ENCODE data around the gene PAX3. TPM values are rescaled to one million over a fixed set of nuclear protein-coding genes. Genes with fewer than 3 reads are reported as not detected.

Gene PAX3
- polyA plus RNA-seq: not detected

GRCh38 chr2:222298311-222299150 lies at the start of gene PAX3:
Gene PAX3, minus strand, starts transcription at chr2:222298998. Its CDS starts 383 bp downstream, at chr2:222298615.
- Mint-ChIP-seq H3K27ac (peak within 1 kb of the TSS; percentile 73 to 91 (median 89)), H3K4me3 (peak within 1 kb of the TSS; percentile 38 to 77 (median 51)), H3K9me3 (peaks cover 4 to 26% (median 10%) of the 10 kb centered on the region in 3 donors), H3K36me3 (peaks cover 1% of the 10 kb centered on the region), H3K4me1 (peaks cover 12 to 20% (median 17%) of the 10 kb centered on the region in 3 donors), H3K27me3 (peaks cover 93% of the 10 kb centered on the region)

- Mint-ChIP-seq H3K27me3 (peaks cover 2% of the 10 kb centered on the region), H3K4me1 (no peaks in the 10 kb centered on the region)
Observed at GRCh38 chr2:222341331-222341730, 42.5 kb upstream of the PAX3 start.

GRCh38 chr2:222338374-222338773 lies 39.6 kb upstream of the PAX3 start:
- Mint-ChIP-seq H3K36me3 (peaks cover 1% of the 10 kb centered on the region), H3K4me3 (no peak overlapping the region), H3K4me1 (no peaks in the 10 kb centered on the region), H3K27me3 (peaks cover 2% of the 10 kb centered on the region), H3K9me3 (peaks cover 6 to 14% (median 8%) of the 10 kb centered on the region in 3 donors), H3K27ac (no peak overlapping the region)

More at GRCh38 chr2:222341331-222341730, 42.5 kb upstream of the PAX3 start:
- H3K4me3 Mint-ChIP-seq: no peak overlapping the region
- peaks cover 0 to 4% (median 1%) of the 10 kb centered on the region in 3 donors for H3K9me3 Mint-ChIP-seq
- no peak overlapping the region for H3K27ac Mint-ChIP-seq
- no peaks in the 10 kb centered on the region for H3K36me3 Mint-ChIP-seq

- Mint-ChIP-seq H3K4me3 (no peak overlapping the region), H3K4me1 (no peaks in the 10 kb centered on the region), H3K27me3 (peaks cover 5% of the 10 kb centered on the region), H3K9me3 (peaks cover 5 to 14% (median 5%) of the 10 kb centered on the region in 3 donors), H3K27ac (no peak overlapping the region), H3K36me3 (peaks cover 1% of the 10 kb centered on the region)
Observed at GRCh38 chr2:222336931-222337330, 38.1 kb upstream of the PAX3 start.

GRCh38 chr2:222336442-222336841 lies 37.6 kb upstream of the PAX3 start:
- Mint-ChIP-seq H3K36me3 (peaks cover 1% of the 10 kb centered on the region), H3K27me3 (peaks cover 5% of the 10 kb centered on the region), H3K4me3 (no peak overlapping the region), H3K4me1 (no peaks in the 10 kb centered on the region), H3K27ac (no peak overlapping the region), H3K9me3 (peaks cover 5 to 14% (median 5%) of the 10 kb centered on the region in 3 donors)

- peaks cover 3% of the 10 kb centered on the region for H3K27me3 Mint-ChIP-seq
- peaks cover 5 to 14% (median 5%) of the 10 kb centered on the region in 3 donors for H3K9me3 Mint-ChIP-seq
- no peak overlapping the region for H3K27ac Mint-ChIP-seq
- no peaks in the 10 kb centered on the region for H3K4me1 Mint-ChIP-seq
- no peak overlapping the region for H3K4me3 Mint-ChIP-seq
- peaks cover 1% of the 10 kb centered on the region for H3K36me3 Mint-ChIP-seq
Observed at GRCh38 chr2:222334914-222335313, 36.1 kb upstream of the PAX3 start.

GRCh38 chr2:222333397-222333796 lies 34.6 kb upstream of the PAX3 start:
- no peaks in the 10 kb centered on the region for H3K4me1 Mint-ChIP-seq
- H3K27ac Mint-ChIP-seq: no peak overlapping the region
- peaks cover 5 to 14% (median 5%) of the 10 kb centered on the region in 3 donors for H3K9me3 Mint-ChIP-seq
- H3K36me3 Mint-ChIP-seq: peaks cover 1% of the 10 kb centered on the region
- peaks cover 3% of the 10 kb centered on the region for H3K27me3 Mint-ChIP-seq
- H3K4me3 Mint-ChIP-seq: no peak overlapping the region

- H3K9me3 Mint-ChIP-seq: peaks cover 5 to 14% (median 5%) of the 10 kb centered on the region in 3 donors
- H3K27ac Mint-ChIP-seq: no peak overlapping the region
- no peak overlapping the region for H3K4me3 Mint-ChIP-seq
- peaks cover 1% of the 10 kb centered on the region for H3K36me3 Mint-ChIP-seq
- H3K27me3 Mint-ChIP-seq: peaks cover 3% of the 10 kb centered on the region
- H3K4me1 Mint-ChIP-seq: no peaks in the 10 kb centered on the region
Observed at GRCh38 chr2:222332116-222332515, 33.3 kb upstream of the PAX3 start.

- peaks cover 3% of the 10 kb centered on the region for H3K27me3 Mint-ChIP-seq
- H3K27ac Mint-ChIP-seq: no peak overlapping the region
- H3K9me3 Mint-ChIP-seq: peaks cover 5 to 14% (median 5%) of the 10 kb centered on the region in 3 donors
- no peak overlapping the region for H3K4me3 Mint-ChIP-seq
- H3K36me3 Mint-ChIP-seq: peaks cover 1% of the 10 kb centered on the region
- no peaks in the 10 kb centered on the region for H3K4me1 Mint-ChIP-seq
Observed at GRCh38 chr2:222330910-222331309, 32.1 kb upstream of the PAX3 start.

- H3K4me3 Mint-ChIP-seq: peak overlapping the region in 2 of 4 donors; percentile 35 to 91
- peaks cover 10% of the 10 kb centered on the region for H3K27me3 Mint-ChIP-seq
Observed at GRCh38 chr2:222322236-222322635, 23.4 kb upstream of the PAX3 start.

GRCh38 chr2:222320436-222321395 lies 21.9 kb upstream of the PAX3 start:
- peaks cover 15% of the 10 kb centered on the region for H3K27me3 Mint-ChIP-seq
- peak overlapping the region; percentile 76 to 91 (median 78) for H3K4me3 Mint-ChIP-seq
- peak overlapping the region in 2 of 3 donors; percentile 16 to 75 for H3K27ac Mint-ChIP-seq
- H3K9me3 Mint-ChIP-seq: no peaks in the 10 kb centered on the region
- no peaks in the 10 kb centered on the region for H3K36me3 Mint-ChIP-seq
- H3K4me1 Mint-ChIP-seq: peaks cover 2 to 6% (median 5%) of the 10 kb centered on the region in 3 donors

More at GRCh38 chr2:222322236-222322635, 23.4 kb upstream of the PAX3 start:
- Mint-ChIP-seq H3K4me1 (peaks cover 2 to 6% (median 5%) of the 10 kb centered on the region in 3 donors), H3K9me3 (no peaks in the 10 kb centered on the region), H3K36me3 (no peaks in the 10 kb centered on the region), H3K27ac (no peak overlapping the region)

- peak overlapping the region; percentile 76 to 91 (median 78) for H3K4me3 Mint-ChIP-seq
- H3K9me3 Mint-ChIP-seq: no peaks in the 10 kb centered on the region
- H3K27me3 Mint-ChIP-seq: peaks cover 17% of the 10 kb centered on the region
- H3K36me3 Mint-ChIP-seq: no peaks in the 10 kb centered on the region
- H3K27ac Mint-ChIP-seq: no peak overlapping the region
- peaks cover 2 to 6% (median 5%) of the 10 kb centered on the region in 3 donors for H3K4me1 Mint-ChIP-seq
Observed at GRCh38 chr2:222319586-222320435, 21.0 kb upstream of the PAX3 start.

- H3K27ac Mint-ChIP-seq: peak overlapping the region in 1 of 3 donors; percentile 80
- H3K9me3 Mint-ChIP-seq: no peaks in the 10 kb centered on the region
- H3K27me3 Mint-ChIP-seq: peaks cover 25% of the 10 kb centered on the region
- no peaks in the 10 kb centered on the region for H3K36me3 Mint-ChIP-seq
- peaks cover 2 to 6% (median 5%) of the 10 kb centered on the region in 3 donors for H3K4me1 Mint-ChIP-seq
- peak overlapping the region; percentile 91 to 94 (median 92) for H3K4me3 Mint-ChIP-seq
Observed at GRCh38 chr2:222318712-222319585, 20.2 kb upstream of the PAX3 start.
